Trophoblast cell (in vitro differentiated cells and primary cell): ENCODE data around the gene SLC35A3.

Source experiments
- DNase-seq, 2 donors: peaks; one replicate each; pipeline ENCODE4 v3.0.0-alpha.2; 2016
- H2AFZ ChIP-seq: 2 replicates; pipeline ENCODE4 v1.6.1; 2013; ENCODE audit warnings: low read length, moderate library complexity, mild to moderate bottlenecking; ENCODE audit not compliant: insufficient read depth, poor library complexity
- H2AK5ac ChIP-seq: 2 replicates; pipeline ENCODE4 v1.6.1; 2013; ENCODE audit warnings: mild to moderate bottlenecking, low read length
- H2BK120ac ChIP-seq: 2 replicates; pipeline ENCODE4 v1.6.1; 2013; ENCODE audit warnings: low read length, mild to moderate bottlenecking, moderate library complexity; ENCODE audit not compliant: insufficient read depth, poor library complexity
- H2BK12ac ChIP-seq: 2 replicates; pipeline ENCODE4 v1.6.1; 2013; ENCODE audit warnings: mild to moderate bottlenecking, low read length, moderate library complexity
- H2BK5ac ChIP-seq: 2 replicates; pipeline ENCODE4 v1.6.1; 2013; ENCODE audit warnings: low read length, low read depth, moderate library complexity, mild to moderate bottlenecking; ENCODE audit not compliant: poor library complexity
- H3K14ac ChIP-seq: 2 replicates; pipeline ENCODE4 v1.6.1; 2013; ENCODE audit warnings: mild to moderate bottlenecking, low read length
- H3K18ac ChIP-seq: 2 replicates; pipeline ENCODE4 v1.6.1; 2013; ENCODE audit warnings: mild to moderate bottlenecking, low read length
- H3K23ac ChIP-seq: 2 replicates; pipeline ENCODE4 v1.6.1; 2013; ENCODE audit warnings: low read length
- H3K27ac ChIP-seq: 2 replicates; pipeline ENCODE4 v1.5.1; 2013; ENCODE audit warnings: low read depth, mild to moderate bottlenecking, inconsistent platforms, low read length, moderate library complexity
- H3K27me3 ChIP-seq: 2 replicates; pipeline ENCODE4 v1.6.1; 2013; ENCODE audit warnings: inconsistent platforms, mild to moderate bottlenecking, low read length, moderate library complexity; ENCODE audit not compliant: insufficient read depth
- H3K36me3 ChIP-seq, 2 experiments: 1 replicate in 1 of 2; 2 replicates in 1 of 2; pipeline ENCODE4 v1.6.1; 2013; ENCODE audit warnings: low read length in 2 of 2, mild to moderate bottlenecking in 2 of 2, moderate library complexity in 1 of 2; ENCODE audit not compliant: insufficient read depth in 2 of 2, control insufficient read depth in 1 of 2
- H3K4ac ChIP-seq: 2 replicates; pipeline ENCODE4 v1.6.1; 2013; ENCODE audit warnings: low read depth, mild to moderate bottlenecking, low read length, moderate library complexity
- H3K4me1 ChIP-seq, 2 experiments: 1 replicate in 1 of 2; 2 replicates in 1 of 2; pipeline ENCODE4 v1.6.1; 2013; ENCODE audit warnings: low read length in 2 of 2, mild to moderate bottlenecking in 2 of 2, moderate library complexity in 1 of 2; ENCODE audit not compliant: insufficient read depth in 2 of 2, control insufficient read depth in 1 of 2
- H3K4me2 ChIP-seq: 2 replicates; pipeline ENCODE4 v1.6.1; 2013; ENCODE audit warnings: inconsistent platforms, mild to moderate bottlenecking, low read length, moderate library complexity
- H3K4me3 ChIP-seq: 2 replicates; pipeline ENCODE4 v1.5.1; 2013; ENCODE audit warnings: mild to moderate bottlenecking, low read depth, low read length, inconsistent platforms
- H3K79me1 ChIP-seq: one replicate; pipeline ENCODE4 v1.6.1; 2013; ENCODE audit warnings: low read length
- H3K79me2 ChIP-seq: 2 replicates; pipeline ENCODE4 v1.6.1; 2013; ENCODE audit warnings: low read length, mild to moderate bottlenecking; ENCODE audit not compliant: control insufficient read depth, insufficient read depth, poor library complexity
- H3K9ac ChIP-seq: 2 replicates; pipeline ENCODE4 v1.6.1; 2013; ENCODE audit warnings: mild to moderate bottlenecking, low read length
- H3K9me3 ChIP-seq: 2 replicates; pipeline ENCODE4 v1.6.1; 2013; ENCODE audit warnings: low read depth, mild to moderate bottlenecking, control low read depth, inconsistent platforms, low read length; ENCODE audit not compliant: insufficient read depth
- H4K12ac ChIP-seq: 2 replicates; pipeline ENCODE4 v1.6.1; 2013; ENCODE audit warnings: low read depth, mild to moderate bottlenecking, low read length, moderate library complexity
- H4K8ac ChIP-seq: 2 replicates; pipeline ENCODE4 v1.6.1; 2013; ENCODE audit warnings: low read depth, mild to moderate bottlenecking, low read length, moderate library complexity
- H4K91ac ChIP-seq: one replicate; pipeline ENCODE4 v1.6.1; 2013; ENCODE audit warnings: low read depth, mild to moderate bottlenecking, low read length, moderate library complexity
- WGBS: extraction: QIAGEN DNeasy Blood & Tissue Kit; methylation state at CpG from one replicate; pipeline ENCODE4 v1.1.7; 2013; ENCODE audit warnings: missing lambda C conversion rate; ENCODE audit not compliant: insufficient read length, insufficient coverage; ENCODE audit errors: extremely low coverage; 5-methylcytosine and 5-hydroxymethylcytosine counted together

Gene SLC35A3

GRCh38 chr1:99964806-99965205 lies 5.0 kb upstream of the SLC35A3 start:
- H2AFZ ChIP-seq, result no peak overlapping the region
- H4K8ac ChIP-seq, result no peak overlapping the region
- no peak overlapping the region for H2BK12ac ChIP-seq
- no peak overlapping the region for H3K14ac ChIP-seq
- no peak overlapping the region for H2AK5ac ChIP-seq
- H3K79me2 ChIP-seq, result peaks cover 5% of the 10 kb centered on the region
- H4K91ac ChIP-seq, result no peak overlapping the region
- peak; percentile 50 to 72 for DNase-seq
- H2BK5ac ChIP-seq, result no peak overlapping the region
- peaks cover 6% of the 10 kb centered on the region for H3K79me1 ChIP-seq
- H3K18ac ChIP-seq, result no peak overlapping the region
- H3K27me3 ChIP-seq, result no peaks in the 10 kb centered on the region
- no peaks in the 10 kb centered on the region for H3K36me3 ChIP-seq
- H3K27ac ChIP-seq, result no peak overlapping the region
- H4K12ac ChIP-seq, result no peak overlapping the region
- peaks cover 5 to 6% of the 10 kb centered on the region in 2 experiments for H3K4me1 ChIP-seq
- WGBS, result no CpG with 5 or more reads among the region's 3 CpGs
- H3K9me3 ChIP-seq, result no peaks in the 10 kb centered on the region
- H3K4me3 ChIP-seq, result no peak overlapping the region
- no peak overlapping the region for H3K4ac ChIP-seq
- no peak overlapping the region for H3K23ac ChIP-seq
- no peak overlapping the region for H3K9ac ChIP-seq
- H2BK120ac ChIP-seq, result no peak overlapping the region
- no peak overlapping the region for H3K4me2 ChIP-seq

- no peaks in the 10 kb centered on the region for H3K27me3 ChIP-seq
- WGBS, result no CpG with 5 or more reads among the region's 2 CpGs
- no peak overlapping the region for H2AK5ac ChIP-seq
- H2BK120ac ChIP-seq, result no peak overlapping the region
- H3K4me3 ChIP-seq, result no peak overlapping the region
- no peaks in the 10 kb centered on the region for H3K36me3 ChIP-seq
- peak; percentile 42 to 98 for DNase-seq
- no peak overlapping the region for H2BK5ac ChIP-seq
- H3K9ac ChIP-seq, result no peak overlapping the region
- no peaks in the 10 kb centered on the region for H3K9me3 ChIP-seq
- H3K27ac ChIP-seq, result no peak overlapping the region
- no peak overlapping the region for H3K18ac ChIP-seq
- no peak overlapping the region for H4K12ac ChIP-seq
- no peak overlapping the region for H4K91ac ChIP-seq
- no peak overlapping the region for H3K14ac ChIP-seq
- H3K79me1 ChIP-seq, result peaks cover 10% of the 10 kb centered on the region
- no peak overlapping the region for H2AFZ ChIP-seq
- peaks cover 9% of the 10 kb centered on the region for H3K79me2 ChIP-seq
- H4K8ac ChIP-seq, result no peak overlapping the region
- H3K4me2 ChIP-seq, result no peak overlapping the region
- no peak overlapping the region for H3K4ac ChIP-seq
- H2BK12ac ChIP-seq, result no peak overlapping the region
- H3K23ac ChIP-seq, result no peak overlapping the region
- H3K4me1 ChIP-seq, result peaks cover 5 to 6% of the 10 kb centered on the region in 2 experiments
Measured at GRCh38 chr1:99965646-99966375, 4.0 kb upstream of the SLC35A3 start.

GRCh38 chr1:99968214-99968613 lies 1.6 kb upstream of the SLC35A3 start:
- Histone ChIP-seq H3K36me3 (no peaks in the 10 kb centered on the region), H2BK5ac (no peak overlapping the region), H2BK12ac (no peak overlapping the region), H3K9ac (no peak overlapping the region), H3K18ac (no peak overlapping the region), H4K12ac (no peak overlapping the region), H3K14ac (no peak overlapping the region), H3K4ac (no peak overlapping the region), H3K4me1 (peaks cover 5 to 6% of the 10 kb centered on the region in 2 experiments), H3K27me3 (no peaks in the 10 kb centered on the region), H4K91ac (no peak overlapping the region), H3K79me1 (peaks cover 10% of the 10 kb centered on the region), H3K9me3 (no peaks in the 10 kb centered on the region), H2AK5ac (no peak overlapping the region), H2BK120ac (no peak overlapping the region), H3K79me2 (peaks cover 9% of the 10 kb centered on the region), H3K4me2 (no peak overlapping the region), H3K4me3 (no peak overlapping the region), H3K23ac (no peak overlapping the region), H2AFZ (no peak overlapping the region), H3K27ac (no peak overlapping the region), H4K8ac (no peak overlapping the region)
- WGBS, result no CpG with 5 or more reads among the region's 4 CpGs
- no peak for DNase-seq

GRCh38 chr1:99969260-99969728 lies 502 bp upstream of the SLC35A3 start:
- peak overlapping the region; percentile 15 for H3K23ac ChIP-seq
- peak overlapping the region; percentile 90 for H4K12ac ChIP-seq
- H3K9me3 ChIP-seq, result no peaks in the 10 kb centered on the region
- H4K8ac ChIP-seq, result peak overlapping the region; percentile 98
- DNase-seq, result peak in 1 of 2 donors; percentile 26
- H3K4me2 ChIP-seq, result peak overlapping the region; percentile 85
- peak overlapping the region; percentile 91 for H3K14ac ChIP-seq
- peak overlapping the region; percentile 30 for H3K4ac ChIP-seq
- H2BK5ac ChIP-seq, result no peak overlapping the region
- H3K4me3 ChIP-seq, result peak overlapping the region; percentile 90
- H4K91ac ChIP-seq, result peak overlapping the region; percentile 94
- peak overlapping the region; percentile 67 for H3K18ac ChIP-seq
- H3K79me2 ChIP-seq, result peaks cover 9% of the 10 kb centered on the region
- peak overlapping the region; percentile 64 for H3K9ac ChIP-seq
- peaks cover 5 to 6% of the 10 kb centered on the region in 2 experiments for H3K4me1 ChIP-seq
- H2AFZ ChIP-seq, result peak overlapping the region; percentile 90
- no peak overlapping the region for H2AK5ac ChIP-seq
- no peaks in the 10 kb centered on the region for H3K27me3 ChIP-seq
- H3K79me1 ChIP-seq, result peaks cover 10% of the 10 kb centered on the region
- H3K27ac ChIP-seq, result peak overlapping the region; percentile 46
- H3K36me3 ChIP-seq, result no peaks in the 10 kb centered on the region
- no peak overlapping the region for H2BK12ac ChIP-seq
- WGBS, result no CpG with 5 or more reads among the region's 6 CpGs
- peak overlapping the region; percentile 47 for H2BK120ac ChIP-seq
